ENCODE measurements around the gene HSPBP1. TPM values are rescaled to one million over a fixed set of nuclear protein-coding genes. Genes with fewer than 3 reads are reported as not detected.

HSPBP1 gene
- total RNA-seq, 1 donor from 2014 or later: 37.8 TPM

- no peak for TF ChIP-seq CTCF (conservative IDR thresholded peaks at IDR 0.05)
- Mint-ChIP-seq H3K9me3 (no peaks in the 10 kb centered on the region), H3K36me3 (peaks cover 7% of the 10 kb centered on the region), H3K4me3 (peak overlapping the region; percentile 63), H3K4me1 (ENCODE audit: unreplicated experiment) (peaks cover 22% of the 10 kb centered on the region), H3K27me3 (no peaks in the 10 kb centered on the region), H3K27ac (no peak overlapping the region)
- no peak for DNase-seq (ENCODE audit: extremely low spot score, unreplicated experiment)
Measured at GRCh38 chr19:55277494-55277893, 2.4 kb downstream of the HSPBP1 start.

GRCh38 chr19:55276720-55277430 lies 3.0 kb downstream of the HSPBP1 start:
- Mint-ChIP-seq H3K4me1 (ENCODE audit: unreplicated experiment) (peaks cover 22% of the 10 kb centered on the region), H3K27ac (no peak overlapping the region), H3K36me3 (peaks cover 12% of the 10 kb centered on the region), H3K9me3 (no peaks in the 10 kb centered on the region), H3K27me3 (no peaks in the 10 kb centered on the region), H3K4me3 (peak overlapping the region; percentile 62)
- TF ChIP-seq CTCF (conservative IDR thresholded peaks at IDR 0.05): no peak
- DNase-seq (ENCODE audit: extremely low spot score, unreplicated experiment): no peak

GRCh38 chr19:55275851-55276719 lies 3.8 kb downstream of the HSPBP1 start:
- TF ChIP-seq CTCF (conservative IDR thresholded peaks at IDR 0.05): no peak
- H3K9me3 Mint-ChIP-seq: no peaks in the 10 kb centered on the region
- peaks cover 17% of the 10 kb centered on the region for H3K4me1 Mint-ChIP-seq (ENCODE audit: unreplicated experiment)
- H3K27ac Mint-ChIP-seq: no peak overlapping the region
- H3K27me3 Mint-ChIP-seq: no peaks in the 10 kb centered on the region
- H3K4me3 Mint-ChIP-seq: peak overlapping the region; percentile 62
- H3K36me3 Mint-ChIP-seq: peaks cover 12% of the 10 kb centered on the region
- no peak for DNase-seq (ENCODE audit: extremely low spot score, unreplicated experiment)

- DNase-seq (ENCODE audit: extremely low spot score, unreplicated experiment): no peak
- no peaks in the 10 kb centered on the region for H3K27me3 Mint-ChIP-seq
- H3K9me3 Mint-ChIP-seq: no peaks in the 10 kb centered on the region
- peaks cover 13% of the 10 kb centered on the region for H3K36me3 Mint-ChIP-seq
- H3K4me3 Mint-ChIP-seq: no peak overlapping the region
- H3K27ac Mint-ChIP-seq: no peak overlapping the region
- peaks cover 7% of the 10 kb centered on the region for H3K4me1 Mint-ChIP-seq (ENCODE audit: unreplicated experiment)
- no peak for TF ChIP-seq CTCF (conservative IDR thresholded peaks at IDR 0.05)
Measured at GRCh38 chr19:55273978-55274707, 5.8 kb downstream of the HSPBP1 start.

- Mint-ChIP-seq H3K27me3 (no peaks in the 10 kb centered on the region), H3K36me3 (peaks cover 15% of the 10 kb centered on the region), H3K4me1 (ENCODE audit: unreplicated experiment) (peaks cover 7% of the 10 kb centered on the region), H3K9me3 (no peaks in the 10 kb centered on the region), H3K4me3 (no peak overlapping the region), H3K27ac (no peak overlapping the region)
- no peak for TF ChIP-seq CTCF (conservative IDR thresholded peaks at IDR 0.05)
- no peak for DNase-seq (ENCODE audit: extremely low spot score, unreplicated experiment)
Measured at GRCh38 chr19:55272142-55272541, 7.8 kb downstream of the HSPBP1 start.

Data from type B pancreatic cell (in vitro differentiated cells).